Brain pericyte (primary cell): ENCODE measurements around the gene NSUN3.

Experiments used
- DNase-seq: peaks from one replicate; pipeline ENCODE4 v3.0.0-alpha.2; 2012; ENCODE audit warnings: low read depth, low spot score

NSUN3 gene

GRCh38 chr3:94127115-94127514 is 64.3 kb downstream of the NSUN3 start:
- no peak for DNase-seq

DNA sequence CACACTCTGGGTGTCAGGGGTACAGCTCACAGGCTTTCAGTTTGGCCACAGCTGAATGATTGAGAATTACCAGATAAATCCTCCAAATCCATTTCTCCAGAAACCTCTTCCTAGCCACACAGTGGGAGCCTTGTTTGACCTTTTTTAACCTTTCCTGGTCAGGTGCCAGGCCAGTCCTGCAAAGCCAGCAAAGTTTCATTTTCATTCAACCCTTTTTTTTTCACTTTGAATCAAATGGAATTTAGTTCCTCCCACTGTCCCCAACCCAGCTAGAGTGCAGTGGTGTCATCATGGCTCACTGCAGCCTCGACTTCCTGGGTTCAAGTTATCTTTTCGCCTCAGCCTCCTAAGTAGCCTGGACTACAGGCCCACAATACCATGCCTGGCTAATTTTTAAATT is 67.8 kb downstream of the NSUN3 start:
- DNase-seq, result no peak

DNA sequence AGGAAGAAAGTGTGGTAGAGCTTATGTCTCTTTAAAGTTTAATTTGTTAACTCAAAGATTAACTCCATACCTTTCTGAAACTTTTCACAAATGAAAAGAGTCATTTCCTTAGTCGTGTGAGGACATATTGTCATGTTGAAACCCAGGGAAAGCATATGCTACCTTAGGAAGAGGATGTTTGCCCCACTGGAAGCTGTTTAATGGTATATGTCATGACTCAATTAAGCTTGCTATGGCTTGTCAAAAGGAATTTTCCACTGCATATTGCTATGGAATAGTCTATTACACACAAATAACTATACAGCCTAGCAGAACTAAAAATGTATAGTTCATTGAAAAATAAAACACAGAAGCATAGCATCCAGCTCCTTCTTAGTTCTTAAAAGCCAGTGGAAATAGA is 69.9 kb downstream of the NSUN3 start:
- DNase-seq, result no peak

- no peak for DNase-seq
These were observed 73.3 kb downstream of the NSUN3 start for GRCh38 chr3:94136133-94136532.

DNA sequence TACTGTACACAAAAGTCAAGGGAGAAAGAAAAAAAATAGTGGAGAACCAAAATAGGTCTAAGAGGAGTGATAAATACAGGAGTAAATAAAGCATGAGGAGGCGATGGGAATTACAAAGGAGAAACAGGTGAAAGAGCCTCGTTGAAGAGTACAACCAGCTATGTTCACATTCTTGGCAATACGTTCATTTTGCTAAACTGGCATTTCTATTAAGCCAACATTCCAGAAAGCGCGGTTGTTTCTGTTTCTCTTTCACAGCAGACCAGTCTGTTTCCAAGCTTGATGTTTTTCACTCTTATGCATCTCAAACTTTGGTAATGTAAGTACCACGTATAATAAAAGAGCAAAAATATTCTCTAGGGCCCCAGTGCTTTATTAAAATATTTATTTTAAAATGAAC is 74.5 kb downstream of the NSUN3 start:
- no peak for DNase-seq

- no peak for DNase-seq
These were observed 83.6 kb downstream of the NSUN3 start for GRCh38 chr3:94146455-94146854.

DNA sequence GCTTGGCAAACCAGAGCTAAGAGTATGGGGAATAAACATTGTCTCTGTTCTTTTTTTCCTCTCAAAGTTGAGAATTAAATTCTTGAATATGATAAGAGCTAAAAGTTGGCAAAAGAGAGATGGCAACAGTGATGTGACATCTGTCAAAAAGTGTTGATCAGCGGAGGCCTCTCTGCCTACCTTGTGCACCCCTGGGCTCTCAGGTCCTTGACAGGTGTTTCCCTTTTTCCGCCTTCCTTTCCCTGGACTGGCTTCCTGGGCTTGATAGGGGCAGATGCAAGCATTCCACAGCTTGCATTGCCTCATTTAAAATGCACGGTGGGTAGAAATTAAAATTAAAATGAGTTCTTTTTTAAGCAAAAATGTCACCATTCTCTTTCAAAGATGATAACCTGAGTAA is 84.2 kb downstream of the NSUN3 start:
- DNase-seq, result no peak

GRCh38 chr3:94150113-94150512 is 87.3 kb downstream of the NSUN3 start:
- DNase-seq, result no peak

DNA sequence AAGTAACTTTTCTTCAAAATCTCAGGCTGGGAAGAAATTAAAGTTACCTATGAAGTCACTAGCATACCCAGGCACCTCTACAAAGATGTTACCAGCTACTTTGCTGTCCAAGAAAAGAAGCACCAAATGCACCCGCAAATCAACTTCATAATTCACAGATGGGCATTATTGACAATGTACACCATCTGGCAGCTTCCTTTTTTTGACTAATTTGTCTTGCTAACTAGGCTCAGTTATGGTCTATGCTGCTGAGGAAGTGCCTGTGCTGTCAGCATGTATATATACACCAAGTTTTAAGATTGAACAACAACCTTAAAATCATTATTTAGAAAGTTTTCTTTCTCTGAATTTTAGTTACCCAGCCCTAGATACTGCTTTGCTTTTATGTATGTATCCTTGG is 93.8 kb downstream of the NSUN3 start:
- no peak for DNase-seq

- no peak for DNase-seq
These were observed 95.7 kb downstream of the NSUN3 start for GRCh38 chr3:94158512-94158911.

DNA sequence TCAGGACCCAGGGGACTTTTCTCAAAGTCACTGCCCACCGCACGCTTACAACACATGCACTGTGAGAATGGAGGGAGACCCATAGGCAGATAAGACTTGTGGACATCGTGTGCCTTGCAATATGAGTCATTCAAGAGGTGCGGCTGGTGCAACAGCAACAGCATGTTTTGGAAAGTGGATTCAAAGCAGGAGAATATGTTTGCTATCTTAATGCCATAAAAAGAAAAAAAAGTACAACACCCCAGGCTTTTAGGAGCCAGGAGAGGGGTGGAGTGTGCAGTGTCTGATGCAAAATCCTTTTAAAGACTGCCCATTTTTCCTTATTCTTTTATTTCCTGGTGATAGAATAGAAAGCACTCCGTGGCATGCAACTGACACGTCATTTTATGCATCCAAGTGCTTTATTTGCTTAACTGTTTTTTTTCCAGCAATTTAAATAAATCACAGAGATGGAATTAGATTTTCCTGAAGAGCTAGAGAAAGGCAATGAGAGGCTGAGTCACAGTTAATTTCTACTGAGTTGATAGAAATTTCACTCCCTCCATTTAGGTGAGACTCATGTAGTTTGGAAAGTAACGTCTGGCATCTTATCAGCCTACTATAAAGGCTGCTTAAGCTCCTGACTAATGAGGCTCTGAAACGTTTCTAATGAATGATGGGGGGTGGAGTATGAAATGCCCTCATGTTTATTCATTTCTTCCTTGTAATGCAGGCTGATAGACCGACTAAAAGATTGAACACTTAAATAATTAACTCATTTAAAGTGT is 96.4 kb downstream of the NSUN3 start:
- no peak for DNase-seq

GRCh38 chr3:94162700-94163099 is 99.8 kb downstream of the NSUN3 start:
- DNase-seq, result no peak

GRCh38 chr3:94167346-94167745 is 104.5 kb downstream of the NSUN3 start:
- DNase-seq, result no peak

DNA sequence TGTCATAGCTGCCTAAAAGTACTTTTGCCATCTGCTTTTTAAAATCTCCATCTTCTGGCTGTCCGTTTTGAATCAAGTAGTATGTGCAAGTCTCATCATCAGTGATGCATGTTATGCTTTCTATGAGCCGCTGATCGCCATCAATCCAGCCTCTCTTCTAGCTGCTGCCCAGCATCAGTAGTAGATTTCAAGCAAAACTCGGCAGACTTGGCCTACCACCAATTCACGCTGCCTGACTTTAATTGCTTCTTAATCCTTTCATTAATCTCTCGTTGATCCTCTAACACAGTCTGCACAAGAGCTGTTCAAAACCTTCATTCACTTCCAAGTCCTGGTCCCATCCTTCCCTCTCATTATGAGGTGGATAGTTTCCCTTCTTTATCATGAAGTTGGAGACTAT is 104.9 kb downstream of the NSUN3 start:
- DNase-seq, result no peak

DNA sequence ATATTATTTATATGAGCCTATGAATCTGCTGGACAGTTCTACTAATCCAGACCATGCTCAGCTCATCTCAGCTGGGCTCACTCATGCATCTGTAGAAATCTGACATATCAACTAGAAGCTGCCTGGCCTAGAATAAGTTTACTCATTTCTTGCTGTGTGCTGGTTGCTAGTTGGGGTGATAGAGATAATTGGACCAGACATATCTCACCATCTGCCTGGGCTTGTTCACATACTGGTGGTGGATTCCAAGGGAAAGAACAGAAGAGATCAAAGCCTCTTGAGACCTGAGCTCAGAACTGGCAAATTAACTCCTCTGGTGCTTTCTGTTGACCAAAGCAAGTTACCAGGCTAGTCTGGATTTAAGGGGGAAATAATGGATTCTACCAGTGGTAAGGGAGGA is 109.1 kb downstream of the NSUN3 start:
- DNase-seq, result no peak

GRCh38 chr3:94172695-94173310 is 109.9 kb downstream of the NSUN3 start:
- no peak for DNase-seq

DNA sequence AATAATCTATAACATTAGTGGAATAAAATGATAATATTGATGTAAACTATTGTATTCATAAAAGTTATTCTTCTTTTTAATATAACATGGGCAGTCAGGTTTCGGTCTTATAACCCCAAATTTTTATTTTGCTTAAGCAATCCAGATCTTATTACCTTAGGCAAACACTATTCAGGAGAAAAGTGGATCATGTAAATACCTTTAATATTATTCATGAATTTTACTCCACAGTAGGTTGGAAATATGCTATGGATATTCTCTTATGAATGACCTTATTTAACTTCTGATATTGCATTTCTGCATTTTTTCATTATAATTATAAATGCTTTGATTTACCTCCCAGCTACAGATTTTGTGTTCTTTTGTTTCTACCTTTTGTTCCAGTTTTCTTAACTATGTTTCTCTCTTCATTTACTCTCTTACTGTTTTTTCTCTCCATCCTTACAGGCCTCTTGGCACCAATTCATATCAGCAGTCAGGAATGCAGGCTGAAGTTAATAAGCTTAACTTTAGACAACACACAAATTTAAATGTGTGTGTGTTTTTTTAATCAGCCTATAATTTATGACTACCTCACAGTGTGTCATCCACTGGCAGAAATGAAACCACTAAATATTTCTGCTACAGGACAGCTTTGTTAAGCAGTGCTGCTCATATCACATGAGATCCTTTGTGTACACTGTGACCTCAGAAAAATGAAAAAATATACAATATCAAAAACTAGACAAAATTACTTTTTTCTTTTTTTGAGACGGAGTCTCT is 111.0 kb downstream of the NSUN3 start:
- DNase-seq, result no peak

DNA sequence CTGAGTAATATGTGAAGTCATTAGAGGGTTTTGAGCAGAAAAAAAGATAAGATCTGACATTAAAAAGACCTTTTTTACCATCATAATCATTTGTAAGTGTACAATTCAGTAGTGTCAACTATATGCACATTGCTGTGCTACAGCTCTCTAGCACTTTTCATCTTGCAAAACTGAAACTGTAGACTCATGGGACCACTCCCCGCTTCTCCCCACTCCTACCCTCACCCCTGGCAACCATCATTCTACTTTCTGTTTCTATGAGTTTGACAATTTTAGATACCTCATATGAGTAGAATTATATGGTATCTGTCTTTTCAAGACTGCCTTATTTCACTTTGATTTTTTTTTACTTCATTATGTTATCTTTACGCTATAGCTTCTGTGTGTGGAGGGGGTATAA is 112.8 kb downstream of the NSUN3 start:
- no peak for DNase-seq

DNA sequence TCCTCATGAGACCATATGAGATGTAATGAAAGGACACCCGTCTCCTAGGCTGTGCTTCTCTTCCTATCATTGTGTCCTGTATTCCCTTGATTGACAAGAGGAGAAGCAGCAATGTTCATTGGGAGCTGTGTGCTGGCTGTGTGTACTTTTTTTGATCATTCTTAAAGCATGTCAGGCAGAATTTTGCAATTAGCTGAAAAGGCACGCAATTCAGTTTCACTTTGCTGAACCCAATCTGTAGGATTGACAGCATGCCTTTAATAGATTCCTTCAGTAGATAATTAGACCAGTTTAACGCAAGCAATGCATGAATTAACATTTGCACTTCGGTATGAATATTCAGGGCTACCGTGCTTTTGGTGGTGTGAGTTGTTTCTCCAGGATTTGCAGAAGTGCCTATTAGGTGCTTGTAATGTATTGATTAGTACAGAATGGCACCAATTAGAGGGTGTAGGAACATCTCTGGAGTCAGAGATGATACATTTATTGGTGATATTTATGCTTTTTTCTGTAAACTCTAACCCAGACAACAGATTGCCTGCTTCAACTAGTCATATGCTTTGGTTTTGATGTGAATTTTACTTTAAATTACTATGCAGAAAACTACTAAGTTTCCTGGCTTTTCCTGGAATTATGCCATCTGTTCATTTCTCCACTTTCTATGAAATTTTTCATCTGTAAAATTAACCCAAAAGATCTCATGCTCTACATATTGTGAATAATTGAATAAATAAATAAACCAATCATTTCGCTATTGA is 114.3 kb downstream of the NSUN3 start:
- DNase-seq, result no peak
